ENCODE measurements around the gene SLC7A1. TPM values are rescaled to one million over a fixed set of nuclear protein-coding genes. Genes with fewer than 3 reads are reported as not detected.

The SLC7A1 gene
- total and polyA plus RNA-seq, 2 of the 8 experiments (the other 6 are each of a cell fraction or from before 2014, with no cell fraction given), result 26.8 to 114 TPM

- Histone ChIP-seq H2BK20ac (ENCODE audit: low read length) (no peak overlapping the region), H3K9ac (replicated peaks in 1 of 4; ENCODE audit: extremely low read depth in 1 of 4, low read depth in 3 of 4, low read length in 3 of 4) (no peak overlapping the region), H4K20me1 (replicated peaks in 1 of 2; ENCODE audit: control insufficient read depth in 1 of 2, insufficient read depth in 2 of 2, low read length in 2 of 2) (no peaks in the 10 kb centered on the region), H4K8ac (ENCODE audit: extremely low read depth, insufficient read depth, low read length) (no peak overlapping the region), H3K79me1 (ENCODE audit: low read depth, low read length) (no peaks in the 10 kb centered on the region), H2BK15ac (ENCODE audit: low read length) (no peak overlapping the region), H3K27me3 (replicated peaks in 1 of 4; ENCODE audit: control insufficient read depth in 3 of 4, extremely low read depth in 1 of 4, insufficient read depth in 3 of 4, low read length in 3 of 4) (no peaks in the 10 kb centered on the region), H3K4ac (replicated peaks; ENCODE audit: insufficient read length, low read depth, low read length) (no peak overlapping the region), H3K14ac (ENCODE audit: insufficient read length) (no peak overlapping the region), H3K4me2 (ENCODE audit: insufficient read depth in 1 of 2, low read depth in 2 of 2, low read length in 2 of 2) (no peak overlapping the region), H2AK5ac (ENCODE audit: low read depth, low read length) (no peak overlapping the region), H3K4me1 (replicated peaks in 1 of 4; ENCODE audit: control insufficient read depth in 3 of 4, insufficient read depth in 4 of 4, low read length in 3 of 4) (peaks cover 2 to 4% (median 3%) of the 10 kb centered on the region in 4 experiments; a peak in 5 of 7 replicates), H3K4me3 (ENCODE audit: extremely low read depth in 1 of 4, insufficient read depth in 2 of 4, low read depth in 3 of 4, low read length in 4 of 4) (no peak overlapping the region), H3K56ac (replicated peaks; ENCODE audit: insufficient read length, low read depth, low read length) (no peak overlapping the region), H4K5ac (ENCODE audit: insufficient read length, low read depth, low read length) (no peak overlapping the region), H3K23me2 (ENCODE audit: low read depth, low read length) (no peaks in the 10 kb centered on the region), H3K36me3 (ENCODE audit: control insufficient read depth in 2 of 4, insufficient read depth in 4 of 4, low read length in 3 of 4) (no peaks in the 10 kb centered on the region), H2AFZ (ENCODE audit: low read length) (no peak overlapping the region), H4K91ac (replicated peaks; ENCODE audit: insufficient read length, low read length) (no peak overlapping the region), H3K18ac (ENCODE audit: extremely low read depth, low read length) (no peak overlapping the region), H2BK5ac (ENCODE audit: low read depth, low read length) (no peak overlapping the region), H3K9me3 (ENCODE audit: insufficient read depth in 2 of 2, low read depth in 1 of 2, low read length in 1 of 2) (no peaks in the 10 kb centered on the region), H3K79me2 (ENCODE audit: control insufficient read depth in 1 of 2, insufficient read depth in 2 of 2, low read length in 2 of 2) (no peaks in the 10 kb centered on the region), H3K27ac (ENCODE audit: low read depth, low read length) (no peak overlapping the region), H2BK12ac (ENCODE audit: low read depth, low read length) (no peak overlapping the region), H2BK120ac (replicated peaks; ENCODE audit: low read depth, low read length) (no peak overlapping the region), H3K23ac (ENCODE audit: insufficient read length) (no peak overlapping the region)
- 88% methylated on average over 4 of the region's 4 CpGs; no CpG with 5 or more reads in 1 of the 2 experiments for WGBS, 2 experiments (ENCODE audit: extremely low coverage in 1 of 2, insufficient coverage in 1 of 2, insufficient read length in 1 of 2, insufficient replicate concordance in 2 of 2, low coverage in 1 of 2, low lambda C conversion rate in 2 of 2, missing lambda C conversion rate in 1 of 2)
- DNase-seq (ENCODE audit: low read depth in 1 of 2, low spot score in 2 of 2) (no peak), FAIRE-seq (no peak)
- CTCF ChIA-PET (ENCODE audit: partially characterized antibody), result interaction anchor here (1.1 to 3.5 kb wide), 4 partner anchors 10 to 25 kb away, joined by 5 to 25 read pairs (median 10); no protein-coding TSS in a partner anchor
- POLR2A ChIA-PET (ENCODE audit: partially characterized antibody), result no interaction called here
- no peak for TF ChIP-seq CEBPB (IDR thresholded peaks at IDR 0.05; ENCODE audit: low read depth, low read length)
- TF ChIP-seq TAF7 (optimal IDR thresholded peaks at IDR 0.05; ENCODE audit: borderline replicate concordance, low read depth, low read length), result no peak
- no peak for TF ChIP-seq ATF3 (IDR thresholded peaks at IDR 0.05; ENCODE audit: insufficient read depth, low read depth, low read length)
- no peak for TF ChIP-seq POLR2A (IDR thresholded peaks at IDR 0.05; ENCODE audit: control extremely low read depth in 1 of 2, low read depth in 2 of 2, low read length in 2 of 2)
- no peak for TF ChIP-seq NANOG (IDR thresholded peaks at IDR 0.05; ENCODE audit: insufficient read depth, low read depth, low read length, poor library complexity, severe bottlenecking)
- no peak for TF ChIP-seq EZH2 (IDR thresholded peaks at IDR 0.05; ENCODE audit: low read depth, low read length, severe bottlenecking)
- TF ChIP-seq RAD21 (IDR thresholded peaks at IDR 0.05 in 1 of 2, conservative IDR thresholded peaks at IDR 0.05 in 1 of 2; ENCODE audit: low read depth in 2 of 2, low read length in 2 of 2), result no peak
- no peak for TF ChIP-seq JUND (IDR thresholded peaks at IDR 0.05; ENCODE audit: low read length)
- no peak for TF ChIP-seq SIN3A (conservative IDR thresholded peaks at IDR 0.05 in 1 of 2, IDR thresholded peaks at IDR 0.05 in 1 of 2; ENCODE audit: low read depth in 1 of 2, low read length in 2 of 2)
- TF ChIP-seq BACH1 (IDR thresholded peaks at IDR 0.05; ENCODE audit: low read length), result no peak
- TF ChIP-seq FOSL1 (IDR thresholded peaks at IDR 0.05; ENCODE audit: insufficient read depth, low read depth, low read length), result no peak
- TF ChIP-seq SUZ12 (IDR thresholded peaks at IDR 0.05; ENCODE audit: low read length), result no peak
Measured at GRCh38 chr13:29482504-29482903, 113.0 kb downstream of the SLC7A1 start.

Data from H1 (cell line).